Measurements from ENCODE around the gene CLMN.

Gene CLMN

GRCh38 chr14:95258156-95258555, 61.6 kb downstream of the CLMN start:
- DNase-seq = no peak

DNA sequence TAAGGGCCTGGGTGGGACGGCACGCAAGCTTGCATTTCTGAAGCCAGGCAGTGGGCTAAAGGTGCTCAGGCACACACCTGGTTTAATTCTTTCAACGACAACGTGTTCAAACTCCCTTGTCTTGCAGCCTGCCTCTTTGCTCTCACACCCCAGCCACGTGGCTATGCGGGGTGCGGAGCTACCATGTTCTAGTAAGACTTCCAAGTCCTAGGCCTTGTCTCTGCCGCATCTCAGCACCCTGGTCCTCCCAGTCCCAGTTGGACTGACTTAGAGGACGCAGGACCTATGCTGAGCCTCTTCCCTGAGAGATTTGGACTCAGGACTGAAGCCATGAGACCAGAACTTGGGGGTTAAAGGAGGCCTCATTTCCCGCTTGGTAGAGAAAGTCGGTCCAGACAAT, 62.2 kb downstream of the CLMN start:
- no peak for DNase-seq

DNA sequence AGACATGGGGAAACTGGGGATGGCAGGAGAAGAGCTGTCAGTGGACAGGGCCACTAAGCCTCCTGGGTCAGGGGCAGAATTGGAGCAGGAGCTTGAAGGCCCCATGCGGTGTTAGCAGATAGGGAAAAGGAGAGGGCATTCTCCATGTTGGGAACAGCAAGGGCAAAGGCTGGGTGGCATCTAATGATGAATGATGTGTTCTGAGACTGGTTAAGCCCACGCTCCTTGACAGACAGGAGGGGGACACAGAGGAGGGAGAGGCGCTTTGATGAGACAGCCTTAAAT, 63.0 kb downstream of the CLMN start:
- no peak for DNase-seq

DNA sequence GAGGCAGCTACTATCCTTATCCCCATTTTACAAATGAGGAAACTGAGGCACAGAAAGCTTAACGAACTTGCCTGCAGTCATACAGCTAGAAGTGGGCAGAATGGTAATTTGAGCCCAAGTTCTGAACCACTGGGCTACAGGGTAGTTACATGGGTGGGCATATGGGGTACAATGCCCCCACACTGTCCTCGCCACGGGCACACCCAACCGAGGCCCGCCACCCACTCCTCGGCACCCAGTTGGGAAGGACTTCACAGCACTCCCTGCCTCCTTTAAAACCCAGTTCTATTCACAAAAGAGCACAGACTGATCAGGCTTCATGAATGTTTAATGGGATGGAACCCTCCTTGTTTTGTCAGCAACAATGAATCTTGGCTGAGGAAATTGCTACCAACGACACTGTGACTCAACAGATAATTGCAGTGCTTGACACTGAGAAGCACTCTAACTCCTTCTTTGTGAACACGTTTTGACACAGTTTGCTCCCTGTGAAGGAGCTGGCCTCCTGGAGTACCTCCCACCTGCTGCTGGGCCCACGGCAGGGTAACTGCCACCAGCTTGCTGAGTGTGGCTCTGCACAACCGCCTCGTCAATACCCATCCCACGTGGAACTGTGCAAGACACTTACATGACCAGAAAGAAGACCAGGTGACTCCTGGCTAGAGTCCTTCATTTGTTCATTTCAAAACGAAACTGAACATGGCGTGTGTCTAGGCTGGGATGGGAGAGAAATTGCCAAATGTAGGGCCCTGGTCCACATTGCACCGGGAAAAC, 63.5 kb downstream of the CLMN start:
- DNase-seq = no peak

DNA sequence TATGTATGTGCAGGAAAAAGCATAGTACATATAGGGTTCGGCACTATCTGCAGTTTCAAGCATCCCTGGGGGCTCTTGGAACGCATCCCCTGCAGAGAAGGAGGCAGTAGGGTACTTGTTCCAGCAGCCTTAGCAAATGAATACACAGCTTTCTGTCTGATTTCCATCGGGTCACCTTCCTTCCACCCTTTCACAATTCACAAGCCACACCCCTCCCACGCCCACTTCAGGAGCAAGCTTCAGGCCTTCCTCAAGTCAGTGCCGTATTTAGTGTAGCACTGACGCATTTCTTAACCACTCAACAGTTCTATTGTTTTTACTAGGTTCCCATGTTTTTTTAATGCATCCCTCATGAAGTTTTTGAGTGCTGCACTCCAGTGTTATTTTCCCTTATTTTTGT, 64.2 kb downstream of the CLMN start:
- peak; percentile 1 for DNase-seq

GRCh38 chr14:95255013-95255412, 64.7 kb downstream of the CLMN start:
- no peak for DNase-seq

- no peak for DNase-seq
These were observed 65.4 kb downstream of the CLMN start for GRCh38 chr14:95254288-95254687.

GRCh38 chr14:95253039-95253630, 66.6 kb downstream of the CLMN start:
- no peak for DNase-seq

DNA sequence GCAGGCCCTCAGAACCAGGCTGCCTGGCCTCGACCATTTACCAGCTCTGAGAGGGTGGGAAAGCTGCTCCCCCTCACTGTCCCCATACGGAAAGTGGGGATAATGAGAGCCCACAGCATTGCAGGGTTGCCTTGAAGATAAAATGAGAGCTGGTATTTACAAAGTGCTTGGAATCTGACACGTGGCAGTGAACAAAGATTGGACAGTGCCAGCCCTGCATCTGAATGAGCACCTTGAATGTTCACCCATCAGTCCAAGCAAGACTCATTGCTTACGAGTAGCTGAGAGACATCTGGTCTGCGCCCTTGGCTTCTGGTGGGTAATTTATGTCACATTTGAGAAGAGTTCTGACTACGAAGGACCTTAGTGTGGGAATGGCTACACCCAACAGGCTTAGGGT, 67.5 kb downstream of the CLMN start:
- DNase-seq = no peak

DNA sequence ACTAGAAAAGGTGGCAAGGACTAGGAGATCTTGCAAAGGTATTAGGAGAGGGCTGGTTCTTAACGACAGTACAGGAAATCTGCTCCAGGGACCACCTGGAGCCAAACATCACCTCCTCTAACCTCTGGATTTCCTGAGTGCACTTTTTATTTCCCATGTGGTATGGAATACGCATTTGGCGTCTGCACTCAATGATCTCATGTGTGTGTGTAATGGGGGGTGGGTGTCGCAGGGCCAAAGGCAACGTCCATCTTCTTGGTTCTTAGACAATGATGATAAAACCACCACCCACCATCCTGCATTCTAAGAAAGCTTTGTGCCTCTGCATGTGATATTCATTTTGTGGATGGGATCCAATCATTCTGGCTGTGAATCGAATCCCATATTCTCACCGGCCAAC, 68.8 kb downstream of the CLMN start:
- no peak for DNase-seq

GRCh38 chr14:95250140-95250769, 69.5 kb downstream of the CLMN start:
- no peak for DNase-seq

- no peak for DNase-seq
These were observed 71.3 kb downstream of the CLMN start for GRCh38 chr14:95248432-95248831.

DNA sequence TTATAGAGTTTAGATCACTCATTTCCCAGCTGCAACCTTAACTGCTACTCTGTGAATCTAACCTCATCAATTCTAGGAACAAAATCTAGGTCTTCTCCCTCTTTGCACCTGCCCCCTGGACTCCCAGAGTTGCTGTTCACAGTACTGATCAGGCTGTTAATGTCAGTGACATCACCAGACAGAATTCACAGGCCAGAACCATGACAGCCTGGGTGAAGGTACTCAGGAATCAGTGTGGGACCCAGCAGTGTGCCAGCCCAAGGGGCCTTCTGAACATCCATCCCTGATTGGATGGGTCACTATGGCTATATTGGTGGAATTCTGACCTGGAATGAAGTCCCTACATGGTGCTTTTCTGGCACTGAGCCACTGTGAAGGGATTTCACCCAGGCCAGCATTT, 72.8 kb downstream of the CLMN start:
- no peak for DNase-seq

DNA sequence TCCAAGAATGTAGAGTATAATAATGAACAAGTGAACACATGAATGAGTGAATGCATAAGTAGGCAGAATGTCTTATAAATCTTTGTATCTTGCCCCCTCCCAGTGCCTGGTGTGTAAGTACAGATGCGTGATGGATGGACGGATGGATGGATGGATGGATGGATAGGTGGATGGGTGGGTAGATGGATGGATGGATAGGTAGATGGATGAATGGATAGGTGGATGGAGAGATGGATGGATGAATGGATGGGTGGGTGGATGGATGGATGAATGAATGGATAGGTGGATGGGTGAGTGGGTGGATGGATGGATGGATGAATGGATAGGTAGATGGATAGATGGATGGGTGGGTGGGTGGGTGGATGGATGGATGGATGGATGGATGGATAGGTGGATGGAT, 74.4 kb downstream of the CLMN start:
- DNase-seq = no peak

- DNase-seq = no peak
These were observed 75.1 kb downstream of the CLMN start for GRCh38 chr14:95244587-95244986.

- DNase-seq = no peak
These were observed 76.8 kb downstream of the CLMN start for GRCh38 chr14:95242870-95243269.

- no peak for DNase-seq
These were observed 78.6 kb downstream of the CLMN start for GRCh38 chr14:95240859-95241813.

GRCh38 chr14:95238487-95239298, 81.0 kb downstream of the CLMN start:
- DNase-seq = no peak

DNA sequence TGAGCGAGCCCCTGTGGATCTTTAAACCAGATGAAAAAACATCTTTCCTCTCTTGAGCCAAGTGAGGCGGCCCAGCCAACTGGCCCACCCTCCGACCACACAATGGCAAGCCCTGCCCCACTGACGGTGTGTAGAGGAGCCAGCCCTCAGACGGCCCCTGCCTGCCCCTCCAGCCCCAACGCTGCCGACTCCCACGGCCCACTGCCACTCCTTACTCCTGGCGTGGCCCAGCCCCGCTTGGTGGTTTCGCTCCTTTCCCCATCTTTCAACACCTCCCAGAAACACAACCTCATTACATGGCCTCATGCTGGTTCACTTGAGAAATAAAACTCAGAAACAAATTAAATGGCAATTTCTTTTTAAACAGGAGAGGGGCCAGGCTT, 81.8 kb downstream of the CLMN start:
- no peak for DNase-seq

DNA sequence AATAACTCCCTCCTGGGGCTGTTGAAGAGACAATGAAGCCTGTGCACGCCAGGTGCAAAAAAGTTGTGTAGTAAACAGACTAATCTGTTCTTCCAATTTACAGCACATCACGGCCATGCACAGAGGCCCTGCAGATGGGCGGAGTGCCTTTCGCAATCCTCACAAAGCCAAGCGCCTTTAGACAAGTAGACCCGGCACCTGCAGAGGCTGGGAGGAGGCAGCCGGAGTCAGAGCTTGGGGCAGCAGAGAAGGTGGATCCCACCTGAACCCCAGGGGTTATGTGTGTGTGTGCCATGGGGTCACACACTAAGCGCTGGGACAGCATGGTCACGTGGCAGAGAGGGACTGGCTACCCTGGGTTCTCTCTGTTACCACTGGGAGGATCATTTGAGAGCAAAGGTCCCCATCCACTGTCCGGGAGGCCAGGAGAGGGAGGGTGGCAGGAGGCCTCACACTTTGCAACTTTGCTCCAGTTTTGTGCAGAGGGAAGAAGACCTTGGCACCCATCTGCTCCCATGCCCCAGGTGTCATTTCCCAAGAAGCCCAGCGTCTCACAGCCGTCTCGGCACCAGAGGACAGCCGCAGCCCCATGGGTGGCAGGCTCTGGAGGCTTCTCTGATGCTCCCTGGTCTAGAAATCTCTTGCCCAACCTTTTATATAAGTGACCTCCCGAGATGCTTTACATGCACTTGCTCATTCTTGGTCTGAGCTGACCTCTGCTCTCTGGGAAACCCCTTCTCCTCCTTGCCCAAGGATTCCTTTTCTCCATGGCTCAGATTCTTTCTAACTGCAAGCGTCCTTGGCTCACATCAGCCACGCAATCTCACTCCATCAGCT, 82.4 kb downstream of the CLMN start:
- DNase-seq = no peak

GRCh38 chr14:95236221-95236620, 83.5 kb downstream of the CLMN start:
- DNase-seq = no peak

DNA sequence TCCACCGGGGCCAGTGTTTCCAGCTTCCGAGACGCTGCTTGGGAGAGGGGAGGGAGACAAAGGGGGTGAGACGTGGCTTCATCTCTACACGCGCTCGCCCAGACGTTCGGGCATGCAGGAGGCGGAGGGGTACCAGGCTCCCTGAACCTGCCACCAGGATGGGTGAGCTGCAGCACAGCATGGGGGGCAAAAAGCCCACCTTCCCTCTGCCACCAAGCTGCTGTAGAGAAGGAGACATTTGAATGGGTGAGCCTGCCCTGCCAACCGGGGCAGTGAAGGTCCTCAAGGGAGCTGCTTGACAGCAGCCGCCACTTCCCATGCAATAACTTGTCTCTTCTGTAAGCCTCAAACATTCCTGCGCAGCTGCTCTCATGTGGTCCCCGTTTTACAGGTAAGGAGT, 83.9 kb downstream of the CLMN start:
- no peak for DNase-seq
